Effector memory CD4-positive, alpha-beta T cell (primary cell): ENCODE data around the gene NFKBIL1.

Experiments used
- DNase-seq, 3 donors: peaks; one replicate each; pipeline ENCODE4 v3.0.0-alpha.2; 2020
- H3K27ac ChIP-seq: 2 replicates; pipeline ENCODE4 v1.7.0; 2013; ENCODE audit warnings: mild to moderate bottlenecking, low read length, moderate library complexity; ENCODE audit not compliant: insufficient read depth, poor library complexity, severe bottlenecking
- H3K27me3 ChIP-seq: replicated peaks from 2 replicates; pipeline ENCODE4 v1.7.0; 2013; ENCODE audit warnings: mild to moderate bottlenecking, low read length; ENCODE audit not compliant: insufficient read depth, control insufficient read depth, poor library complexity, severe bottlenecking
- H3K36me3 ChIP-seq: 2 replicates; pipeline ENCODE4 v1.7.0; 2013; ENCODE audit warnings: mild to moderate bottlenecking, low read length, moderate library complexity; ENCODE audit not compliant: control insufficient read depth, insufficient read depth
- H3K4me1 ChIP-seq: 2 replicates; pipeline ENCODE4 v1.7.0; 2013; ENCODE audit warnings: low read length, mild to moderate bottlenecking; ENCODE audit not compliant: control insufficient read depth, insufficient read depth, poor library complexity, severe bottlenecking
- H3K4me3 ChIP-seq: 2 replicates; pipeline ENCODE4 v1.7.0; 2013; ENCODE audit warnings: low read length, low read depth, mild to moderate bottlenecking; ENCODE audit not compliant: insufficient read depth, poor library complexity, severe bottlenecking
- H3K9me3 ChIP-seq: 2 replicates; pipeline ENCODE4 v1.7.0; 2013; ENCODE audit warnings: mild to moderate bottlenecking, low read length, moderate library complexity; ENCODE audit not compliant: control insufficient read depth

The NFKBIL1 gene

DNA sequence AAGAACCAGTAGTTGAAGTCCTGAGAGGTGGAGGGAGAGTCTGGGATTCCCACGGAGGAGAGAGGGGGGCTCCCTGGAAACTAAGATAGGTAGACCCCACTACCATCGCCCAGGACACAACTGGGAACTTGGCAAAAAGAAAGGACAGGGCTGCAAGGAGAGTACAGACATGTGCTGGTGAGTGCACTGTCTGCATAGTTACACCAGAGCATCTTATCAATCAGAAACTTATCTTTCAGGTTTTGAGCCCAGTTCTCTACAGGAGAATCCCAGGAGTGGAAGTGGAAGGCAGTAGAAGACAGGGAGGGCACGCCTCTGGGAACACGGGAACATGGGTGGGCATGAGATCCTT, 12.2 kb downstream of the NFKBIL1 start:
- Histone ChIP-seq H3K4me1 (peaks cover 53% of the 10 kb centered on the region), H3K36me3 (no peaks in the 10 kb centered on the region), H3K4me3 (peak overlapping the region; percentile 38), H3K27me3 (no peaks in the 10 kb centered on the region), H3K9me3 (no peaks in the 10 kb centered on the region), H3K27ac (peak overlapping the region; percentile 77)
- DNase-seq, result no peak

GRCh38 chr6:31559958-31560696, 12.7 kb downstream of the NFKBIL1 start:
- peak in 1 of 3 donors; percentile 37 for DNase-seq
- Histone ChIP-seq H3K36me3 (no peaks in the 10 kb centered on the region), H3K9me3 (no peaks in the 10 kb centered on the region), H3K27ac (peak overlapping the region; percentile 77), H3K27me3 (no peaks in the 10 kb centered on the region), H3K4me1 (peaks cover 53% of the 10 kb centered on the region), H3K4me3 (peak overlapping the region; percentile 38)

GRCh38 chr6:31560697-31561058, 13.3 kb downstream of the NFKBIL1 start:
- Histone ChIP-seq H3K27ac (peak overlapping the region; percentile 77), H3K36me3 (no peaks in the 10 kb centered on the region), H3K9me3 (no peaks in the 10 kb centered on the region), H3K27me3 (no peaks in the 10 kb centered on the region), H3K4me1 (peaks cover 53% of the 10 kb centered on the region), H3K4me3 (peak overlapping the region; percentile 38)
- DNase-seq, result no peak

DNA sequence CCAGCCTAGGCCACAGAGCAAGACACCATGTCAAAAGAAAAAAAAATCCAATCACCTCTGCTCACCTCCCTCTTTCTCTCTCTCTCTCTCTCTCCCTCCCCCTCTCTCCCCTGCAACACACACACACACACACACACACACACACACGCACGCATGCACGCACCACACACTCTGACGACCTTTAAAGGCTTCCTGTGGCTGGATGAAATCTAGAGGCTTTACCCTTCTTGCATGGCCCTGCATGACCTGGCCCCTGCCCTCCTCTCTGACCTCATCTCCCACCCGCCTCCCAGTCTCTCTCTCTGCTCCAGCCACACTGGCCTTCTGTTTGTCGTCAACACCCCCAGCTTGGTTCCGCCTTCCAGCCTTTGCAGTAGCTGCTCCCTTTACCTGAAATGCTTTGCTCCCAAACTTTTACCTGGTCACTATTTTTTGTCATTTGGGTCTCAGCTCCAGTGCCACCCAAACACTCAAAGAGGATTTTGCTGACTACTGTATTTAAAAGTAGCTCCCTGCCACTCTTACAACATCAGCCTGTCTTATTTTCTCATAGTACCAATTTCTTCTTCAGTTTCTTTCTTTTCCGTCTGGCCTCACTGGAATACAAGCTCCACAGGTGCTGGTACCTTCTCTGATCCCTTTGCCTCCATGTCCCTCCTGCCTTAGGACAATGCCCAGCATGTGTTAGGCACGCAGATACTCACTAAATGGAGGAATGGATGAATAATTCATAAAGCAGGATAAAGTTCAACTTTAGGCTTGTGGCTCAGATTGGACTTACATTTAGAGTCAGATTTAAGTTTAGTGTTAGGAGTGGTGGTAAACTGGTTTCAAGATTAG, 20.3 kb downstream of the NFKBIL1 start:
- no peak for DNase-seq
- H3K27me3 ChIP-seq, result no peaks in the 10 kb centered on the region
- no peaks in the 10 kb centered on the region for H3K36me3 ChIP-seq
- no peaks in the 10 kb centered on the region for H3K9me3 ChIP-seq
- H3K4me3 ChIP-seq, result peak overlapping the region; percentile 30
- peaks cover 56% of the 10 kb centered on the region for H3K4me1 ChIP-seq
- H3K27ac ChIP-seq, result peak overlapping the region; percentile 86

GRCh38 chr6:31568537-31568961, 21.1 kb downstream of the NFKBIL1 start:
- DNase-seq, result peak; percentile 71 to 77 (median 72)
- H3K27ac ChIP-seq, result peak overlapping the region; percentile 86
- no peaks in the 10 kb centered on the region for H3K36me3 ChIP-seq
- peak overlapping the region; percentile 30 for H3K4me3 ChIP-seq
- no peaks in the 10 kb centered on the region for H3K9me3 ChIP-seq
- no peaks in the 10 kb centered on the region for H3K27me3 ChIP-seq
- peaks cover 64% of the 10 kb centered on the region for H3K4me1 ChIP-seq

DNA sequence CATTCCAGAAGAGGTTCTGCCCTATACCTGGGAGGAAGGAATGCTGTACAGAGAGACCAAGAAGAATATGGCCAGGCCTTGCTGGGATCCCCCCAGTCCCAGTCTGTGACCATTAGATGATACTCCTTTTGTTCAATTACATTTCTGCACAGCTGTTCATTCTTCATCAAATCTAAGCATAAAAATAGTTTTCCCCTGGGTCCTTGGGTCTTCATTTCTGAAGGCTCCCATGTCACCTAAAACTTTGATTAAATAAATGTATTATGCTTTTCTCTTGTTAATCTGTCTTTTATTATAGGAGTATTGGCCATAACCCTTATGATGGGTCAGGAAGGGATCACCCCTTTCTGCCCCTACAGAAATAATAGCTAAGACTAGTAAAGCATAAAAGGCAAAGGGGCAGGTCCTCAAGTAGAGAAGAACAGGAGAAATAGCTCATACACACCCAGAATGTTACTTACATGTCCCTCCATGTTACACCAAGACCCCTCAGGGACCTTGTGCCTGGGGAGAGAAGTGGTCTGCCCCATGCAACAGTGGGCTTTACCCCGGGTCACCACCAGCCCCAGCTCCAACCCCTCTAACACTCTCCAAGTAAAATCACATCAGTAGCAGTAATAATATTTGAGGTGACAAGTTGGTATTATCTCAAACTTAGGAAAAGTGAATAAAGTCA, 22.6 kb downstream of the NFKBIL1 start:
- DNase-seq, result no peak
- Histone ChIP-seq H3K27ac (peak overlapping the region; percentile 95), H3K36me3 (no peaks in the 10 kb centered on the region), H3K27me3 (no peaks in the 10 kb centered on the region), H3K9me3 (no peaks in the 10 kb centered on the region), H3K4me1 (peaks cover 78% of the 10 kb centered on the region), H3K4me3 (no peak overlapping the region)

DNA sequence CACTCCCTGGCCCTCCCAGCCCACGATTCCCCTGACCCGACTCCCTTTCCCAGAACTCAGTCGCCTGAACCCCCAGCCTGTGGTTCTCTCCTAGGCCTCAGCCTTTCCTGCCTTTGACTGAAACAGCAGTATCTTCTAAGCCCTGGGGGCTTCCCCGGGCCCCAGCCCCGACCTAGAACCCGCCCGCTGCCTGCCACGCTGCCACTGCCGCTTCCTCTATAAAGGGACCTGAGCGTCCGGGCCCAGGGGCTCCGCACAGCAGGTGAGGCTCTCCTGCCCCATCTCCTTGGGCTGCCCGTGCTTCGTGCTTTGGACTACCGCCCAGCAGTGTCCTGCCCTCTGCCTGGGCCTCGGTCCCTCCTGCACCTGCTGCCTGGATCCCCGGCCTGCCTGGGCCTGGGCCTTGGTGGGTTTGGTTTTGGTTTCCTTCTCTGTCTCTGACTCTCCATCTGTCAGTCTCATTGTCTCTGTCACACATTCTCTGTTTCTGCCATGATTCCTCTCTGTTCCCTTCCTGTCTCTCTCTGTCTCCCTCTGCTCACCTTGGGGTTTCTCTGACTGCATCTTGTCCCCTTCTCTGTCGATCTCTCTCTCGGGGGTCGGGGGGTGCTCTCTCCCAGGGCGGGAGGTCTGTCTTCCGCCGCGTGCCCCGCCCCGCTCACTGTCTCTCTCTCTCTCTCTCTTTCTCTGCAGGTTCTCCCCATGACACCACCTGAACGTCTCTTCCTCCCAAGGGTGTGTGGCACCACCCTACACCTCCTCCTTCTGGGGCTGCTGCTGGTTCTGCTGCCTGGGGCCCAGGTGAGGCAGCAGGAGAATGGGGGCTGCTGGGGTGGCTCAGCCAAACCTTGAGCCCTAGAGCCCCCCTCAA, 24.9 kb downstream of the NFKBIL1 start, which contains the start of gene LTA:
TSS of gene LTA (plus strand) at position 249 of the 871 bp plus-strand sequence. CDS start at position 703, 454 bp downstream.
- no peaks in the 10 kb centered on the region for H3K27me3 ChIP-seq
- H3K9me3 ChIP-seq, result no peaks in the 10 kb centered on the region
- H3K4me1 ChIP-seq, result peaks cover 85% of the 10 kb centered on the region
- peak within 1 kb of the TSS; percentile 95 for H3K27ac ChIP-seq
- peak; percentile 73 to 76 (median 74) for DNase-seq
- H3K4me3 ChIP-seq, result peak within 1 kb of the TSS; percentile 47
- no peaks in the 10 kb centered on the region for H3K36me3 ChIP-seq

DNA sequence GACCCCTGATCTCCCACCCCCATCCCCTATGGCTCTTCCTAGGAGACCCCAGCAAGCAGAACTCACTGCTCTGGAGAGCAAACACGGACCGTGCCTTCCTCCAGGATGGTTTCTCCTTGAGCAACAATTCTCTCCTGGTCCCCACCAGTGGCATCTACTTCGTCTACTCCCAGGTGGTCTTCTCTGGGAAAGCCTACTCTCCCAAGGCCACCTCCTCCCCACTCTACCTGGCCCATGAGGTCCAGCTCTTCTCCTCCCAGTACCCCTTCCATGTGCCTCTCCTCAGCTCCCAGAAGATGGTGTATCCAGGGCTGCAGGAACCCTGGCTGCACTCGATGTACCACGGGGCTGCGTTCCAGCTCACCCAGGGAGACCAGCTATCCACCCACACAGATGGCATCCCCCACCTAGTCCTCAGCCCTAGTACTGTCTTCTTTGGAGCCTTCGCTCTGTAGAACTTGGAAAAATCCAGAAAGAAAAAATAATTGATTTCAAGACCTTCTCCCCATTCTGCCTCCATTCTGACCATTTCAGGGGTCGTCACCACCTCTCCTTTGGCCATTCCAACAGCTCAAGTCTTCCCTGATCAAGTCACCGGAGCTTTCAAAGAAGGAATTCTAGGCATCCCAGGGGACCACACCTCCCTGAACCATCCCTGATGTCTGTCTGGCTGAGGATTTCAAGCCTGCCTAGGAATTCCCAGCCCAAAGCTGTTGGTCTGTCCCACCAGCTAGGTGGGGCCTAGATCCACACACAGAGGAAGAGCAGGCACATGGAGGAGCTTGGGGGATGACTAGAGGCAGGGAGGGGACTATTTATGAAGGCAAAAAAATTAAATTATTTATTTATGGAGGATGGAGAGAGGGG, 26.1 kb downstream of the NFKBIL1 start:
- Histone ChIP-seq H3K27ac (peak overlapping the region; percentile 95), H3K4me1 (peaks cover 84% of the 10 kb centered on the region), H3K9me3 (no peaks in the 10 kb centered on the region), H3K36me3 (peaks cover 3% of the 10 kb centered on the region), H3K4me3 (peak overlapping the region; percentile 47), H3K27me3 (no peaks in the 10 kb centered on the region)
- DNase-seq, result no peak
